Activated naive CD4-positive, alpha-beta T cell treated with Interleukin-2 at 50 U/mL for 16 hours (primary cell): ENCODE data around the gene CHAT.

Experiments used
- DNase-seq: peaks from one replicate; pipeline ENCODE4 v3.0.0-alpha.2; 2020

The CHAT gene

GRCh38 chr10:49613882-49614241, at the start of gene CHAT:
Gene CHAT (plus strand): TSS chr10:49614037. CDS start chr10:49614190, 153 bp downstream.
- DNase-seq: no peak

DNA sequence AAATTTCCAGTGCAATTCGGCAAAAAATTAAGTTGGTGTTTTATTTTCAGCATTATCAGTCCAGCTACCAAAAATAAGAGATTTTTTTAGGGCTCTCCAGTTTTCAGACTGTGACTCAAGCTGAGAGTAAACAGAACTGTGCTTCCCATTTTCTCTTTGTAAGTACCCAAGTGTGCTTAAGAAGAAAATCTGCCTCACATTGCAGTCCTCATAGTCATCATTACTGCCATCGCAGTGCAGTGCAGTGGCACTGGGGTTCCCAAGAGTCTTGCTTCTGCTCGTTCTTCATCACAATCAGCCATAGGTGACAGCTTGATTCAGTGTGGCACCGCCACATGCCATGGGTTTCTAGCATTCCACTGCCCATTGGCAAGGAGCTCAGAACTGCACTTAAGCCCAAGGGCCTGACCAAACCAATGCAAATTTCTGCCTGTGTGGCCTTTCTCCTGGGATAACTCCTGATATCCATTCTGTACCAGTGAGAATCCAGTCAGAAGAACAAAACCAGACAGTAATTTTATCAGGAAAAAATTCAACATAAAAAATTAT, 49.3 kb upstream of the CHAT start:
- no peak for DNase-seq

GRCh38 chr10:49567810-49568209, 46.0 kb upstream of the CHAT start:
- no peak for DNase-seq

GRCh38 chr10:49568235-49568634, 45.6 kb upstream of the CHAT start:
- DNase-seq: no peak

DNA sequence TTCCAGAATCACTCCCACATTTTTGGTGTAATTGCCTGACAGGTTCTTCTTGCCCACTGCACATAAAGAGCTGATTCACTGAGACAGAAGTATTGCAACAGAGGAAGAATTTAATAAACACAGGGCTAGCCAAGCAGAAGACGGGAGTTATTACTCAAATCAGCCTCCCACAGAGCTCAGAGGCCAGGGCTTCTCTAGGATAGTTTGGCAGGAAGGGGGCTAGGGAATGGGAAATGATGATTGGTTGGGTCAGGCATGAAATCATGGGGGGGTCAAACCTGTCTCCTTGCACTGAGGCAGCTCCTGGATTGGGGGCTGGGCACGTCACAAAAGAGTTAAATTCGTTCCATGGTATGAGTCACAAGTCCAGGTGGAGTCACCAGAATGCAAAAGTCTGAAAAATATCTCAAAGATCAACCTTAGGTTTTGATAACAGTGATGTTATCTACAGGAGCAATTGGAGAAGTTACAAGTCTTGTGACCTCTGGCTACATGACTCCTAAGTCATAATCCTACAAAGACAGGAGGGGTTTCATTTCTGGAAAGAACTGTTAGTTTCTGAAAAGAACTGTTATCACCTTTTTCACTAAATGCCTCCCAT, 44.7 kb upstream of the CHAT start:
- no peak for DNase-seq

DNA sequence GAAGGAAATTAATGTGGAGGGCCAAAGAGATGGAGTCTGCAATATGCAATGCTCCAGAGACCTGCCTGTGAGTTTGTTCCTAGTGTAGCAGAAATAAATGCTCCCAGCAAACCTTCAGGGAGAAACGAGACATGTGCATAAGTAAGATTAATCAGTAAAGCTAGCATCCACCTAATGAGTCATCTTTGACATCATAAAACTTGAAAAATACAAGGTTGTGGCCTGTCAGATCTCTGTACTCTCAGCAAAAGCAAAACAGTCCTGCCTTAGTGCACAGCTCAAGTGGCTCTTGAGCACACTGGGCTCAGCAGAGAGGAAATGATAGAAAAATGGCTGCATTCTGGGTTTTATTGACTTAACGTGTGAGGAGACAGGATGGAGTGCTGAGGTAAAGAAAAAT, 42.4 kb upstream of the CHAT start:
- DNase-seq: no peak

DNA sequence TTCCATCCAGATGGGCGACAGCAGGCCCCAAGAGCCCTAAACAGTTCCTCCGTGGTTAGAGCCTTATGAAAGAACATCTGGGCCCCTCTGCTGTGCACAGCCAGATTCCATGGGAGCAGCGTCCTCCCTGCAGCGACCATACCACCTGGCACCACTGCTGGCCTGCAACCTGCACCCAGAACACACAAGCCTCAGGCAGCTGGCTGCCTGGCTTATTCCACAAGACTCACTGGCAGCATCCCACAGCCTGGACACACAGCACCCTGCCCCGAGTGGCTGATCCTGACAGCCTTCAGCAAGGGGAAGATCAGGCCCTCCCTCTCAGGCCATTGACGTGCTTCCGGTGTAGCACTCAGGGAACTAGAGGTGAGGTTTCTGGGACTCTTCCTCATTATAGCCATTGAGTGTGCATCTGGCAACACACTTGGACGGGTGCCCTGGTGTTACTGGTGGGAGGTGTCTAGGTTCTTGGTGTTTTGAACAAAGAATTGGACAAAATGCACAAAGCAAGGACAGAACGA, 41.2 kb upstream of the CHAT start:
- DNase-seq: no peak

- no peak for DNase-seq
These were observed 38.3 kb upstream of the CHAT start for GRCh38 chr10:49575489-49576072.

GRCh38 chr10:49577182-49577925, 36.5 kb upstream of the CHAT start:
- no peak for DNase-seq

- DNase-seq: no peak
These were observed 35.4 kb upstream of the CHAT start for GRCh38 chr10:49578392-49578791.

DNA sequence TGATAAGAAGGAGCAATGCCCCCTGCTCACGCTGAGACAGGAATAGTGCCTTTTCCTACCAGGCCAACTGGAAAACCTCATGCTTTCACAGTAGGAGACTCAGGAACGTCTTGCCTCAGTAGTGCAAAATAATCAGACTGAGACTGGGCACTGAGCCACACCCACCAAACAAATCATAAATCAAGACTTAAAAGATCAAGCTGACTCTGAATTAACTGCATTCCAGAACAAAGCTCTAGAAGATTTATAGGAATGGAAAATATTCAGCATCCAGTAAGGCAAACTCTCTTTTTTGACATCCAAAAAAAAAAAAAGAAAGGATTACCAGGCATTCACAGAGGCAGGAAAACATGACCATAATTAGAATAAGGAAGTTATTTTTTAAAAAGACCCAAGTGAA, 34.2 kb upstream of the CHAT start:
- DNase-seq: no peak

DNA sequence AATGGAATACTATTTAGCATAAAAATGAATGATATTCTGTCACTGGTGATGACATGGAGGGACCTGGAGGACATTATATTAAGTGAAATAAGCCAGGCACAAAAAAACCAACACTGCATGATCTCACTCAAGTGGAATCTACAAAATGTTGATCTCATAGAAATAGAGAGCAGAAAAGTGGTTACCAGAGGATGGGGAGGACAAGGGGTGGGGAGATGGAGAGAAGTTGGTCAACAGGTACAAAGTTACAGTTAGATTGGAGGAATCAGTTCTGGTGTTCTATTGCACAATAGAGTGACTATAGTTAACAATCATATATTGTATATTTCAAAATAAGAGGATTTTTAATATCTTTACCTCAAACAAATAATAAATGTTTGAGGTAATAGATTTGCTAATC, 28.4 kb upstream of the CHAT start:
- no peak for DNase-seq

DNA sequence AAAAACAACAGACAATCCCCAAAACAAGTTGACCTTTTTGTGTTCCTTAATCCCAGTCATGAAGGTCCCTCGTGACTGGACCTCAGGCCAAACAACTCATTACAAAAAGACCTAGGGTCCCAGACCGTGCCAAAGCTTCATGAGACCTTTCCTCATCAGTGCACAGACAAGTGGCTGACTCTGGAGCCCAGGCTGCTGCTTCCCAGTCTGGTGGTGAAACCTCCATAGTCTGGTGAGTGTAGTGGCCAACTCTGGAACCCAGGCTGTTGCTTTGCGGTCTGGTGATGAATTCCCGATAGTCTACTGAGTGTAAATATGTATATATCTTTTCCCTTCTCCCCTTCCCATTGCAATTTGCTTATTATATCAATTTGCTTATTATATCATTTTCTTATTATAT, 25.9 kb upstream of the CHAT start:
- DNase-seq: no peak

- peak; percentile 55 for DNase-seq
These were observed 20.9 kb upstream of the CHAT start for GRCh38 chr10:49592726-49593563.

GRCh38 chr10:49593564-49593875, 20.3 kb upstream of the CHAT start:
- no peak for DNase-seq

- DNase-seq: no peak
These were observed 19.8 kb upstream of the CHAT start for GRCh38 chr10:49593998-49594397.

GRCh38 chr10:49594594-49594993, 19.2 kb upstream of the CHAT start:
- peak; percentile 20 for DNase-seq

GRCh38 chr10:49595003-49595712, 18.7 kb upstream of the CHAT start:
- DNase-seq: no peak

DNA sequence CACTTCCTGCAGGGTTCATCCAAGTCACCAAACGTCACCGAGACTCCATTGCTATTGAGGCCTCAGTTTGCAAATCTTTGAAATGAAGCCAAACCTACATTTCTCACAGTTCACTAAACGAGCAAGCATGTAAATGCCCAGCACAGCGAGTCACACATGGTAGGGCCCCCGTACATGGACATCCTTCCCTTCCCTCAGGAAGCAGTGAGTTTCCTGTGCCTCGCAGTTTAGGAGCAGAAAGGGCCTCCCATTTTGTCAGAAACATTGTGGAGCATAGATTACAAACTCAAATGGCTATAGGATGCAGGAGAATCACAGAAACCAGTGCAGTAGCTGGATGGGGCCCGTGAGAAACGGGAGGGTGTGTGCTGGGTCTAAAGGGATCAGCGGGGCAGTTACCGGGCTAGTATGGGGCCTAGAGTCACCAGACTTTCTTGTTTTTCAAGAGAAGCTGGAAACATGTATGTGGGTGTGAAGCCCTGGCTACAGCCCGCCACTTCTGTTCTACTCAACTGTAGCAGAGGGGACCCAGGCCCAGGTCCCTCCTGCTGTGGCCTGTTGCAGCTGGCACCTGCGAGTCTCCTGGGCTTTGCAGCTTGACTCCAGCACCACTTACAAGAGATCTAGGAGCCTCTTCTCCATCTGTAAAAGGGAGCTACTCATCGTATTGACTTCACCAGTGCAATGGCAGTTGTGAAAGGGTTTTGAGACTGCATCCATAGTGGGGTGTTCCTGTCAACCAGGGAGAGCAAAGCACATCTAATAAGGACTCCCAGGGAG, 17.9 kb upstream of the CHAT start:
- DNase-seq: no peak

- no peak for DNase-seq
These were observed 17.4 kb upstream of the CHAT start for GRCh38 chr10:49596493-49596809.

- DNase-seq: no peak
These were observed 17.0 kb upstream of the CHAT start for GRCh38 chr10:49596836-49597235.
